Stimulated activated naive CD8-positive, alpha-beta T cell treated with anti-CD3 and anti-CD28 coated beads, Interleukin-15, Interleukin-2, amounts not matched to agents 100 U/mL and 50 U/mL, for 24 hours (primary cell): ENCODE results near the gene GPR78.
"Not testable (repeated sequence)": the region's sequence is repeated elsewhere in the genome, so short reads cannot be mapped to it uniquely, and the experiment has no call there.

Experiments used
- ATAC-seq: fragments of 150-1000 bp; cut with Tn5 transposase; one replicate; pipeline ENCODE4 v1.10.0; 2021
- DNase-seq: peaks from one replicate; pipeline ENCODE4 v3.0.0; 2021

GPR78 gene

GRCh38 chr4:8564595-8564994 is 15.6 kb upstream of the GPR78 start:
- DNase-seq (no peak), ATAC-seq (no peak)

DNA sequence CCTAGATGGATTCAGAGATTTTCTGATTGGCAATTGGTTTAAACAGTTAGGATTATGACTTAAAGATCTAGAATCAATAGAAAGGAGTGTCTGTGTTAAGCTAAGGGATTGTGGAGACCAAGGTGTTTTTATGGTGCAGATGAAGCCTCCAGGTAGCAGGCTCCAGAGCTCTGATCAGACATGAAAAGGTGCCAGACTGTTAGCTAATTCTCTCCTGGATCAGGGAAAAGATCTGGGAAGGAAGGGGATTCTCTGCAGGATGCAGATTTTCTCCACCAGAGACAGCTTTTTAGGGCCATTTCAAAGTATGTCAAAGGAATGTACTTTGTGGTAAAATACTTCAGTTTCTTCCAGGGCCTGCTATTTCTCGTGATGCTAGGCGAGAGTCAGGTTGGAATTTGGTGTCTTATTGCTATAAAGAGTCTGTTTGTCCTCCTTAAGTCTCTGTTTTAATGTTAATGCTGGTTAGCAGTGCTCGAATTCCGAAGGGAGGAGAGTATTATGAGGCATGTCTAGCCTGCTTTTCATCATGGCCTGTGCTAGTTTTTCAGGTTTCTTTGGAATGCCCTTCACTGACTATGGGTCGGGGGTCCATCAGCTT is 12.0 kb upstream of the GPR78 start:
- ATAC-seq (no peak), DNase-seq (no peak)

DNA sequence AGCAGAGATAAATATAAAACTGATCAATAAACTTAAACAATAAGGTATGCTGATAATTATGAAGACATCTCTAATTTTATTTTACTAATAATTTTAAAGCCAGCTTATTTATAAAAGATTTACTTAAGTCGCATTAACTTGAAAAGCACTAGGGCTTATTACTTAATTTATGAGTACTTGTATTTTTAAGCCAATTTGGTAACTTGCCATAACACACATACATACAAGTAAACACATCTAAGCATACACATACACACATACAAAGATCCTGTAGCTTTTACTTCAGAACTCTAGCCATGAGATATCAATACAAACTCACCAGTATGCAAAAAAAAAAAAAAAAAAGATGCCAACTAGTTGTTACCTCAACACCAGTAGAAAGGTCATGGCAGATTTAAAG is 10.0 kb upstream of the GPR78 start:
- DNase-seq (no peak), ATAC-seq (no peak)

- DNase-seq (no peak), ATAC-seq (no peak)
Observed at GRCh38 chr4:8571702-8572685, 8.2 kb upstream of the GPR78 start.

- ATAC-seq: no peak
- DNase-seq: no peak
Observed at GRCh38 chr4:8573266-8573665, 6.9 kb upstream of the GPR78 start.

GRCh38 chr4:8574796-8575370 is 5.3 kb upstream of the GPR78 start:
- no peak for ATAC-seq

DNA sequence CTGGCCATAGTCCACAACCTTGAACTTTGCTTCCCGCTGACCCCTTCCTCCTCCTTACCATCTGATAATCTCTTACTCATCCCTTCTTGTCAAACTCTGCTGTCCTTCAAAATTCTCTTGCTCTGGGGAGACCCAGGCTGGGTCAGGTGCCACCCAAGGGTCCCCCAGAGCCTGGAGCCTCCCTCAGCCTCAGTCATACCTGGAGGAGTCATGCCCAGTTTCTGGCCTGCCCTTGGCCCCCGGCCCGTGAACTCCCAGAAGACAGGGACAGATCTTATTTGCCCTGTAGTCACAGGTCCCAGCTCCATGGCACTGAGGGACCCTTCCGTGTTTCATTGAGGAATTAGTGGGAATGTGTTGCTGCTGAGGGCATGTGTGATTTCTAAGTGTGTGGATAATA is 4.7 kb upstream of the GPR78 start:
- DNase-seq: no peak
- ATAC-seq: no peak

More at GRCh38 chr4:8574796-8575370, 5.3 kb upstream of the GPR78 start:
- no peak for DNase-seq

- not testable (repeated sequence) for DNase-seq, ATAC-seq
Observed at GRCh38 chr4:8576591-8576990, 3.6 kb upstream of the GPR78 start.

GRCh38 chr4:8577046-8577445 is 3.1 kb upstream of the GPR78 start:
- ATAC-seq (no peak), DNase-seq (no peak)

DNA sequence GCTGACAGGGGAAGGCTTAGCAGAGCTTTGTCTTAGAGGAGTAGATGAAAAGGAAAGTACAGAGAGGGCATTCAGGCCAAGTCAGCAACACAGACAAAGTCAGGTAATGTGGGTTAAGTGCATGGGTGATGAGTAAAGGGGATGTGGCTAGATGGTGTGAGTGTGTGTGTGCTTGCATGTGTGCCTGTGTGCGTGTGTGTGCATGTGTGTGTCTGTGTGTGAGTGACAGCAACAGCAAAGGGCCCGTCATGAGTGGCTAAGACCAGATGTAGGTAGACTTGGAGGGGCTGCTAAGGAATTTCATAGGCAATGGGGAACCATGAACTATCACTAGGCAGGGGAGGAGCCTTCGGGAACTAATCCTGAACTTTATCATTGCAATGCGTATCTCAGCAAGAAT is 2.2 kb upstream of the GPR78 start:
- ATAC-seq: no peak
- DNase-seq: no peak

- DNase-seq (no peak), ATAC-seq (no peak)
Observed at GRCh38 chr4:8578717-8579116, 1.5 kb upstream of the GPR78 start.

- DNase-seq (no peak), ATAC-seq (no peak)
Observed at GRCh38 chr4:8579526-8580320, 469 bp upstream of the GPR78 start.

GRCh38 chr4:8581094-8581861 is 1.1 kb downstream of the GPR78 start:
- ATAC-seq (no peak), DNase-seq (no peak)

- ATAC-seq: no peak
Observed at GRCh38 chr4:8582016-8582415, 1.8 kb downstream of the GPR78 start.

DNA sequence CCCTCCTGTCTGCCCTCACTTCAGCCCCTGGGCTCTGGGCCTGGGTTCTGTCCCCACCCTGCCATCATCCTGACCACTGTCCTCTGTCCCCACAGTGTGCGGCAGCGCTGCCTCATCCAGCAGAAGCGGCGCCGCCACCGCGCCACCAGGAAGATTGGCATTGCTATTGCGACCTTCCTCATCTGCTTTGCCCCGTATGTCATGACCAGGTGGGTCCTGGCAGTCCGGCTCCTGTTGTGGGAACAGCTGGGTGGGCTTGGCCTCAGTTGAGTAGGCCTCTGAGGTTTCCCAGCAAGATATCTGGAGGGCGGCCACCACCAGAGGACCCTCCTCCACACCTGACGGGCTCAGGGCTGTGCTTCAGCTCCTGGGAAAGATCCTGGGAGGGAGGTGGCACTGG is 2.2 kb downstream of the GPR78 start:
- DNase-seq (no peak), ATAC-seq (no peak)

More at GRCh38 chr4:8582016-8582415, 1.8 kb downstream of the GPR78 start:
- no peak for DNase-seq

- DNase-seq: no peak
- ATAC-seq: no peak
Observed at GRCh38 chr4:8582941-8583654, 2.9 kb downstream of the GPR78 start.

DNA sequence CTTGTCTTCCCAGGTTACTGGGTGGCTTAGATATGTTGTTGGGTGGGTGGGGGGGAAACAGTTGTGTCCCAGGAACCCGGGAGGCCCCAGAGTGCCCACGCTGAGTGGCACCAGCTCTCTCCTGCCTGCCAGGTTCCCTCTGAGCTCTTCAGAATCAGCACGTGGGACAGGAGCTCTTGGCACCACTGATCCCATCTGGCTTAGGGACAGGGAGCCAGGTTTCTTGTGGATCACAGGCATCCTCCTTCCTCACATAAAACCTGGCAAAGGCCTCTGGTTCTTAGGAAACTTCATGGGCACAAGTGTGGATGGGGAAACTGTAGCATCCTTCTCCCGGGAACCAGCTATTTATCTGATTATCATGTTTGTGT is 3.4 kb downstream of the GPR78 start:
- no peak for DNase-seq

GRCh38 chr4:8585186-8585585 is 5.0 kb downstream of the GPR78 start:
- no peak for ATAC-seq

More for the DNA sequence above, 3.4 kb downstream of the GPR78 start:
- no peak for ATAC-seq

DNA sequence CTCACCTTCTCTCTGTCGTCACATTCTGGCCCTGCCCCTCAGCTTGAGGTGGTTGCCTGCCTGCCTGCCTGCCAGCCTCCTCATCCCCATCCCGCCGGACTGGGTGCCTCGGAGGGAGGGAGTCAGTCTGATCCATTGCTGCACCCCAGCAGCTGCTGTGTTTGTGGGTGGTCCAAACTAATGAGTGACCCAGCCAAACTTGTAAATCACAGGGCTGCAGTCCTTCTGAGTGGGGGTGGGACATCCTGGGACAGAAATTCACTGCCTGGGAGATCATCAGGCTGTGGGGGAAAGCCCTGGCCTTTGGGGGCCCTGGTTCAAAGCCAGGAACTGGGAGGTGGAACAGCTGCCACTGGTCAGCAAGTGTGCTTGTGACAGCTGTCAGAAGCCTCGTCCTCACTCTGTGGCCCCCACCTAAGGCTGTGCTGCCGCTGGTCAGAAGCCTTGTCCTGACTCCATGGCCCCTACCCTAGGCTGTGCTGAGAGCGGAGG is 5.6 kb downstream of the GPR78 start:
- ATAC-seq (no peak), DNase-seq (no peak)

More at GRCh38 chr4:8585186-8585585, 5.0 kb downstream of the GPR78 start:
- no peak for DNase-seq

DNA sequence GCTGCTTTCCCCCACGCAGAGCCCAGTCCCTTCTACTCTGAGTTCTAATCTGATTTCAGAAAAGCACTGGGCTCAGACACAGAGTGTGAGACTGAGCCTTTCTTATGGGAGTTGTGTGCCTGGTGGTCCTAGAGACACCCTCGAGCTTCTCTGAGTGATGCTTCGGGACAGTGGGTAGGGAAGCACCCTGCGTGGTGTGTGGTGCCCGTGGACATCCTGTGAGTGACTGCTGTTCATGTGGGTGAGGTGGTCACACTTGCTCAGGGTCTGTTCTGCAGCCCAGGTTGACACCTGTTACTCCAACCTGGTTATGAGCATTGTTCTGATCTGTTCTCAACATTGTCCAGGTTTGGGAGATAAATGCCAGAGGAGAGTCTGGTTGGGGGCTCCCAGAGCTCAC is 6.1 kb downstream of the GPR78 start:
- ATAC-seq (no peak), DNase-seq (no peak)
